Activated T-cell treated with anti-CD3 and anti-CD28 coated beads for 1 hour (primary cell): ENCODE data around the gene KIAA0232.
"Not testable (repeated sequence)": the region's sequence is repeated elsewhere in the genome, so short reads cannot be mapped to it uniquely, and the experiment has no call there.

Experiments
- DNase-seq: peaks from one replicate; pipeline ENCODE4 v3.0.0-alpha.2; 2020; ENCODE audit warnings: low read depth

KIAA0232 gene

DNA sequence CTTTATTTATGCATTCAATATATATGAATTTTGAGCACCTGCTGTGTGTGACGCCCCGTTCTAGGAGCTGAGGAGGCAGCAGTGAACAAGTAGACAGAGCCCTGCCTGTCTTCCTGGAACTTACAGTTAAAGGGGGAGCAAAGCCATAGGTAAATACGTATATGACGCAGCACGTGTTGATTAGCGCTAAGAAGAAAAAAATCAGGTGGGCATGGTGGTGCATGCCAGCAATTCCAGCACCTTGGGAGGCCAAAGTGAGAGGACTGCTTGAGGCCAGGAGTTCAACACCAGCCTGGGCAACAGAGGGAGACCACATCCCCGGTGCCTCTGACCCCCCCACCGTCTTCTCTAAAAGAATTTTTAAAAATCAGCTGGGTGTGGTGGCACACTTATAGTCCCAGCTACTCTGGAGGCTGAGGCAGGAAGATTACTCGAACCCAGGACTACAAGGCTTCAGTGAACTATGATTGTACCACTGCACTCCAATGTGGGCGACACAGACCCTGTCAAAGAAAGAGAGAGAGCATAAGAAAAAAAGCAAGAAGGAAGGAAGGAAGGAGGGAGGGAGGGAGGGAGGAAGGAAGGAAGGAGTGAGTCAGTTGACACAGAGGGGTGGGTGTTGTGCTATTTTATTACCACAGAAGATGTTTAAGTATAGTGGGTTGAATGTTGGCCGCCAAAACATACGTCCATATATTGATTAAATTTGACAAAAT is 5.4 kb upstream of the KIAA0232 start:
- no peak for DNase-seq

DNA sequence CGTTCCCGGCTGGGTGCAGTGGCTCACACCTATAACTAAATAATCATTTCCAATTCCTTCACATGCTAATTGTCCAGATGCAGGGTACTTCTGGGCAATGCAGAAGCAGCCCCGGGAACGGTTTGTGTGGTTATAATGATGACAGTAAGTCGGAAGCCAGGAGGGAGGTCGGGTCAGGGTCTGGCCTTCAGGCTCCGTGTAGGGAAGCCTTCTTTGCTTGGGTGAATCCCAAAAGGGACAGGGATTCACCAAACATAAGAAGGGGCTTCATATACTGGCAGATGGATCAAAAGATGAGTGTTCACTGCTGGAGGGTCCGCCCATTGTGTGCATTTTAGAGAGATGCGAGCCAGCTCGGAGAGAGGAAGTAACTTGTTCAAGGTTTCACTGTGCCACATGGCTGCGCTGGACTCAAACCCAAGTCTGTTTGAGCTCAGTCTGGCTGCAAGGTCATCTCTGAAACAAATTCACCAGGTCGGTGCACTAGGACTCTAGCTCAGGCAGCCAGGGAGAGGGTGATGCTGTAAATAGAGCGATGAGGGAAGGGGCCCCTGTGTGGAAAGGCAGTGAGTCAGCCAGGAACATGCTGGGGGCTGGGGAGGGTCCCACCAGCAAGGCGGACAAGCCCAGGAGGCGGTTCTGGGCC is 4.8 kb upstream of the KIAA0232 start:
- no peak for DNase-seq

DNA sequence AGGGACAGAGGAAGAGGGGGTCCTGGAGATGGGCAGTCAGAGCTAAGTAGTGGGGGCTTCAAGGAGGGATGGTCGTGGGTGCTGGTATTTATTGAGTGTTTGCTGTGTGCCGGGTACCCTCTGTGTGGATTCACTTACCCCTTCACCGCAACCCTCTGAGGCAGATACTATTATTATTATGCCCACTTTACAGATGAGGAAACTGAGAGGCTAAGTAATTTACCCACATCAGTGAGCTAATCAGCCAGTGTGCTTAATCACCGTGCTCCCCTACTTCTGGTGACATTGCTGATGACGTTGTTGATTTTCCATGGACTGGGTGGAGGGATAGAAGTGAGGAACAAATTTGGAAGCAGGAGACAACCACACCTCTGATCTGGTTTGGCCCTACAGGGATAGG is 4.1 kb upstream of the KIAA0232 start:
- DNase-seq, result no peak

DNA sequence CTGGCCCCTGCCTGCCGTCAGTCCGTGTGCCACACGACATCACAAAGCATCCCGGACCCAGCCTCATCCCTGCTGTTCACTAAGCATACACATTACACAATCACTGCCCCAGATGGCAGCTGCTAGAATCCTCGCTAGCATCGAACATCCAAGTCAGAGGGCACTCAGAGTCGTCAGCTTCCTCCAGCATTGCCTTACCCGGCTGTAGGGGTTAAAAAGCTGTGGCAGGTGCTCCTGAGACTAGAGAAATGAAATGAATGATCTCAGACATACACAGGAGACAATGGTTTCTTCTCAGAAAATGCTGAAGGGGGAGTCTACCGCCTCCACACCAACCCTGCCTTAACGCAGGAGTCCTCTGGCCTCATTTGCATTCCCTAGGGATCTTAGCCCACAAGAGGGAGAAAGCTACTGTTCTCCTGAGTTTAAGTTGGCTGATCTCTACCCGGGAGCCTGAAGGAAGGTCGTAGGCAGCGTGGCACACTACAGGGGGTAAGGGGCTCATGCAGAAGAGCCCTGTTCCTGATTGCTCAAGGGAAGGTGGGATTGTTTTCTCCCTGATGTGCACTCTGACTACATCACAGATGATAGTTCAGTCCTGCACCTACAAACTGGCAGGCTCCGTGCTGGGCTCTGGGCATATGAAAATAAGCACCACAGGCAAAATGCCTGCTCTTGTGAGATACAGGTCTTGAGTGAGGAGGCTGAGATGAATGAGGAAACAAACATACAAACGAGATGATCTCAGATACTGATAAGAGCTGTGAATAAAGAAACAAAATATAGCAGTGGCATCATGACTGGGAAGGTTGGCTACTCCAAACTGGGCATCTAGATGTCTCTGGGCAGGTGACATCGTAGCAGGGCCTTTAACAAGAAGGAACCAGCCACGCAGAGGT is 2.6 kb upstream of the KIAA0232 start:
- no peak for DNase-seq

DNA sequence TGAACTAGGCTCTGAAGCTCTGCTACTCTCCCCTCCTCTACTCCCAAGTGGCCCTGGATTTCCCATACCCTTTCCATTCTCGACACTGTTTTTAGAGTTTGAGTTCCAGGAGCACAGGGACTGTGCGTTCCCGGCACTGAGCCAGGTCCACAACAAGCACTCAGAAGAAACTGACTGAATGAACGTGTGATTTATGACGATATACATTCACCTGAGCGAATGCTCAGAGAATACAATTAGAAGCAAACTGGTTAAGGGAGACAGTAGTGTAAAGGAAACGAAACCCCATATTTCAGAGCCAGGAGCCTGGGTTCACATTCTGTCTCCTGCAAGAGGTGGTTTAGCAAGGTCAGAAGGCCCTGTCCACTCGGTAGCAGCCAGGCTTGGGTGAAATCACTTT is 1.4 kb upstream of the KIAA0232 start:
- DNase-seq, result no peak

DNA sequence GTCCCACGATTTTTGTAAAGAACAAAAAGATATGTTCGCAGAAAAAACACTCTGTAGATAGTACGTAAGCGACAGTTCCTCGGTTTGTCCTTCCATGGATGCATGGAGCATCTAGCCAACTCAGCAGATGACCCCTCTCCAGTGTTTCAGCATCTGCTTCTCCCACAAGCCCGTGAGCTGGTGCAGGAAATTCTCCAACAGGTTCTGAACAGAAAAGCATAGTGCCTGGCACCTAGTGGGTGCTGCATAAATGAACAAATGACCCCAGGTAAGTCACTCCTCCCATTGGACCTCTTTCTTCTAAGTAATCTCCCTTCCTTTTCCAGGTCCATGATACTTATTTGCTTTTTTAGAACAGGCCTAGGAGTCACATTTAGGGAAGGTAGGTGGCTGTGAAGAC is 966 bp upstream of the KIAA0232 start:
- DNase-seq, result no peak

DNA sequence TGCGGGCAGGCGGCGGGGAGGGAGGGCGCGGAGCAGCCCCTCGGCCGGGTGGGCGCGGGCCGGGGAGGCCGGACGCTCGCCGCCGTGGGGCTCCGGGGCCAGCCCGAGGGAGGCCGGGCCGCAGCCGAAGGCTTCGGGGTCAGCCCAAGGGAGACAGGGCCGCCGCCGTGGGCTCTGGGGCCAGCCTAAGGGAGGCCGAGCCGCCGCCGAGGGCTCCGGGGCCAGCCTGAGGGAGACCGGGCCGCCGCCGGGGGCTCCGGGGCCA is 251 bp downstream of the KIAA0232 start:
- no peak for DNase-seq

DNA sequence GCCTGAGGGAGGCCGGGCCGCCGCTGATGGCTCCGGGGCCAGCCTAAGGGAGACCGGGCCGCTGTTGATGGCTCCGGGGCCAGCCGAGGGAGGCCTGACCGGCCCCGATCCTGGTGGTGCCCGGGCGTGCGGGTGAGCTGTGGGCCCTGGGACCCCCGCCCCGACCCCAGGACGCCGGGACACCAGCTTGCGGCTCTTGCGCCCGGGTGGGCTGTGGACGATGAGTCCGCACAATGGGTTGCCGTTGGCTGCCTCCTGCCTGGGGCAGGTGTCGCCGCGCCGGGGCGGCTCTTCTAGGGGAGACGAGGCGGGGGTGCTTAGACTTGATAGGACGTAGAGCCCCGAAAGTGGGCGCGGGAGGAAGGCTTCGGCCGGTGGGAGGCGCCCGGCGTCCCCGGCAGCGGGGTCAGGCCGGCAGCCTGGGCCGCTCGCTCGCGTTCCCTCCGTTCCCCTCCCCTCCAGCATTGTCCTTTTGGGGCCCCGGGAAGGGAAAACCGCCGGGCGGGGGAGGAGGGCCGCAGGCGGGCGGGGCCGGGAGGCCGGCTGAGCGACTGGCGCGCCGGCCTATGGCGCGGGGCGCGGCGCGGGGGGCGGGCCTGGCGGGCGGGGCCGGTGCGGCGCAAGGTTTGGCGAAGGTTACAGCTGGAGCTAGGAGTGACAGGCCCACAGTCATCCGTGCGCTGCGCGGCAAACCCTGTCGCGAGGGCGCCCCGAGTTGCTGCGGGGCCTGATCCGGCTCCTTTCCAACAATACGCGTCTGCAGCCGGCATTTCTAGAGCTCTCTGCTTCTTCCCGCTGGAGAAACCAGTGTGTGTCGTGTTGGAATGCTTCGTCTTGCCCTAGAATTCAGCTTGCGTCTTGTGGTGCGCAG is 819 bp downstream of the KIAA0232 start:
- peak; percentile 82 for DNase-seq

DNA sequence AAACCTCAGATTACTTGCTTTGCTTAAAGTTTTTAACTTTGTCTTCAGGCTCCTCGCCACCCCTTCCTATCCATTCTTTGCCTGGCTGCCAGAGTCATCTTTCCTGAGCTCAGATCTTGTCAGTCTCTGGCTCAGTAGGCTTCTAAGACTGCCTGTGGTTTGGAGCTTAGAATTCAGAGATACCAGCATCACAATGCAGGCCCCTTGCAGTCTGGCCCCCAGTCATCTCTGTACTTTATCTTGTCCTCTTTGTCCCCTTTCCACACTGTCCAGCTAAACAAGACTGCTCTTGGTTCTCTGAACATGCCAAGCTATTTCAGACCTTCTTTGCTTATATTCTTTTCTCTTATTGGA is 3.0 kb downstream of the KIAA0232 start:
- DNase-seq, result no peak

DNA sequence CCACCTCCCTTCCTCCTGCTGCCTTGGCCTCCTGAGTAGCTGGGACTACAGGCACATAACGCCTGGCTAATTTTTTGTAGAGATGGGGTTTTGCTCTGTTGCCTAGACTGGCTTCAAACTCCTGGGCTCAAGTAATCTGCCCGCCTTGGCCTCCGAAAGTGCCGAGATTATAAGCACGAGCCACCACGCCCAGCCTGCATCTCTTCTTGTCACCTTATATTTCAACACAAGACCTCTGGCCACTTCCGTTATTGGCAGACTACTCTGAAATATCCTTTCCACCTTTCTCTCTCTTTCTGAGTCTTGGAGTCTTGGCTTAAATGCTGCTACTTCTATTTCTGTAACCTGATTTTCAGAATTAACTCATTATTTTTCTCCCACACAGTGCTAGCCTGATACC is 5.6 kb downstream of the KIAA0232 start:
- DNase-seq, result no peak

DNA sequence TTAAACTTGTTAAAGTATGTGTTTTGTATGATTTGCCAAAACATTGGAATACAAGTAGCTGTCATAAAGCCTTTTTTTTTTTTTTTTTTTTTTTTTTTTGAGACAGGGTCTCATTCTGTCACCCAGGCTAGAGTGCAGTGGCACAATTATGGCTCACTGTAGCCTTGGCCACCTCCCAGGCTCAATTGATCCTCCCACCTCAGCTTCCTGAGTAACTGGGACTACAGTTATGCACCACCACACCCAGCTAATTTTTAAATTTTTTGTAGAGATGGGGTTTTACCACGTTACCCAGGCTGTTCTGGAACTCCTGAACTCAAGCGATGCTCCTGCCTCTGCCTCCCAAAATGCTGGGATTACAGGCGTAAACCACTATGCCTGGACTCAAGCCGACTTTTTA is 8.7 kb downstream of the KIAA0232 start:
- not testable (repeated sequence) for DNase-seq

DNA sequence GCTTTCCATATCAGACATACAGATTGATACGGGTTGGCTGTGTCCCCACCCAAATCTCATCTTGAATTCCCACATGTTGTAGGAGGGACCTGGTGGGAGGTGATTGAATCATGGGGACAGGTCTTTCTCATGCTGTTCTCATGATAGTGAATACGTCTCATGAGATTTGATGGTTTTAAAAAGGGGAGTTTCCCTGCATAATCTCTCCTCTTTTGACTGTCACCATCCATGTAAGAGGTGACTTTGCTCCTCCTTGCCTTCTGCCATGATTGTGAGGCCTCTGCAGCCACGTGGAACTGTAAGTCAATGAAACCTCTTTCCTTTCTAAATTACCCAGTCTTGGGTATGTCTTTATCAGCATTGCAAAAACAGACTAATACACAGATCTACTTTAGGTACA is 9.3 kb downstream of the KIAA0232 start:
- DNase-seq, result not testable (repeated sequence)

DNA sequence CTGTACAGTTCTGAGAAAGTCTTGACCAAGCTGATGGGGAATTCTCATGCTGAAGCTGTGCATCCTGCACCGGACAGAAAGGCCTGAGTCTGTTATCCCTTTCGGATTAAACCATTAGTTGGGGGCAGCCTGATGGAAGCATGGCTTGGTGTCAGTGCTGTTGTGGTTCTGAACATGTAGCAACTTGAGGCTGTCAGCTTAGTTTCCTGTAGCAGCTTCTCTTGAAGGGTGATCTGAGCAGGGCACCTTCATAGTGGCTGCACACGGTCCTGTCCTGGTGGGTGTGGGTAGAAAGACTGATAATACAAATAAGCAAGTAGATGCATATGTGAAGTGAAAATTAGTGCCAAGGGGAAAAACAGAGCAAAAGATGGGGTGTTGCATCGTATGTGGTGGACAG is 11.7 kb downstream of the KIAA0232 start:
- DNase-seq, result no peak

DNA sequence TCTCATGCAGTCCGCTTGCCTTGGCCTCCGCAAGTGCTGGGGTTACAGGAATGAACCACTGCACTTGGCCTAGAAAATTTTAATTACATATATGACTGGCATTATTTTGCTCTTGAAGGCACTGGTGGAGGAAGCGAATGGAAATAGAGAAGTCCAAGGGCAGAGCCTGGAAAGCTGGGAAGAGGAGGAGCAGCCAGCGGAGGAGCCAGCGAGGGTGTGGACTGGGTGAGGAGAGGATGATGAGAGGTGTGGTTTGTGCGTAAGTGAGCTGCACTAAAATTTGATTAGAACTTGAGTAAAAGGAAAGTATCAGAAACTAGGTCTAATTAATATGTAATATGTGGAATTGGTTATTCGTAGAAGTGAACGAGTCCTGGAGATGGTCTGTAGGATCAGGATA is 13.3 kb downstream of the KIAA0232 start:
- no peak for DNase-seq

DNA sequence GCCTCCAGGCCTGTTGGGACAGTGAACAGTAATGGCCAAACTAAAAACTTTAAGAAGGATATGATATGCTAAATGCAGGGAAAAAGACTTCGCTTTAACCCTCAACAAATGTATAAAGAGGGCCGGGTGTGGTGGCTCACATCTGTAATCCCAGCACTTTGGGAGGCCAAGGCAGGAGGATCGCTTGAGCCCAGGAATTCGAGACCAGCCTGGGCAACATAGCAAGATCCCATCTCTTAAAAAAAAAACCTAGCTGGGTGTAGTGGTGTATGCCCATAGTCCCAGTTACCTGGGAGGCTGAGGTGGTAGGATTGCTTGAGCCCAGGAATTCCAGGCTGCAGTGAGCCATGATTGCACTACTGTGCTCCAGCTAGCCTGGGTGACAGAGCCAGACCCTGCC is 14.8 kb downstream of the KIAA0232 start:
- not testable (repeated sequence) for DNase-seq

DNA sequence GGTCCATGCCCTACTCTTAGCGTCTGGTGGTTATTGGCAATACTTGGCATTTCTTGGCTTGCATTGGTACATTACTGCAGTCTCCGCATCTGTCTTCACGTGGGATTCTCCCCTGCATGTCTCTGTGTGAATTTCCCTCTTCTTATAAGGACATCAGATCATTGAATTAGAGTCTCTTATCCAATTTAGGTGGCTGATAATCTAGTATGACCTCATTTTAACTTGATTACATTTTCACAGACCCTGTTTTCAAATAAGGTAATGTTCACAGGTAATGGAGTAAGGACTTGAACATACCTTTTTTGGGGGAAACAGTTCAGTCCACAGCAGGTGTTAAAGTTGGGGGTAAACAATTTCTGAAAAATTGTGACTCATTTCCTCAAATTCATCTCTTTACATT is 16.6 kb downstream of the KIAA0232 start:
- no peak for DNase-seq

DNA sequence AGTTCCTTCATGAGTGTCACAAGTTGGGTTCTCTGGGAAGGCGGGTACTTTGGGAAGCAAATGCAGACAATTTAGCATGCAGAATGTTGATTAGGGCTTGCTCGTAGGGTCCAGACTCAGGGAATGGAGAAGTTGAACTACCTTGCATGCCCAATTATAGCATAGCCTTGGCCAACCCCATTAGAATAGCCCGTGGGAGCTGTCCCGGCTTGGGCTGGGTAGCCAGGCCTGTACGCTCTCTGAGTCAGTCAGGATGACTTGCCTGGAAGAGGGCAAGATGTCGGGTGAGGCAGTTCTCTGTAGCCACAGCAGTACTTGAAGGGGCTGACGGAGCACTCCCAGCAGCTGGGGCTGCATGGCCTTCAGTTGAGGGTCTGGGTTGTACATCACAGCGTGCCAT is 19.5 kb downstream of the KIAA0232 start:
- DNase-seq, result no peak

DNA sequence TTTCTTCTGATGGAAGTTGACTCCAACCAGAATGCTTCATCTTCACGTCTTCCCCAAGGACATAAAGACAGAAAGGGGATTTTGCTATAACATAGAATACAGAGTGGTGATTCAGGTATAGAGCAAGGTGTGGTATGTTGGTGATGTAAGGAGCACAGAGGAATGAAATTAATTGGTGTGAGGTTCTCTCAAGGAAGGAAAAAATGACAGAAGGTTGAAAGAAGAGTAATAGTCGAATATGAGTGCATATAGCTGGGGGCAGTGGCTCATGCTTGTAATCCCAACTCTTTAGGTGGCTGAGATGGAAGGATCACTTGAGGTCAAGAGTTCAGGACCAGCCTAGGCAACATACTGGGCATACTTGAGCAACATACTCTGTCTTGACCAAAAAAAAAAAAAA is 20.1 kb downstream of the KIAA0232 start:
- no peak for DNase-seq

DNA sequence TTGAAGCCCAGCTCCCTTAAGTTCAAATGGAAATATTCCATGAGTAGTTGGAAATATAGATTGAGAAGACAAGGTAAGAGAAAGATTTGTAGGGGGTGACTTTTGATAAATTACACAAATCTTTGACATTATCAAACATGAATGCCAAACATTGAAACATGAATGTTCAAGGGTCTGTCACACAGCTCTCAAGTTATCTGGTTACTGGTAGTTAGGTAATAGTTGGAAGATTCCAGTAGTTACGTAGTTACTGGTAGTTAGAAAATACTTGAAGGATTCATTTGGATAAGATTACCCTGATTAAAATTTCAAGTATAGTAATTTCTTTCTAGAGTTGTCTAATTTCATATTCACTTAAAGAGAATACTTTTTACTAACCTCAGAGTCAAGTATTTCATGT is 20.7 kb downstream of the KIAA0232 start:
- DNase-seq, result no peak

DNA sequence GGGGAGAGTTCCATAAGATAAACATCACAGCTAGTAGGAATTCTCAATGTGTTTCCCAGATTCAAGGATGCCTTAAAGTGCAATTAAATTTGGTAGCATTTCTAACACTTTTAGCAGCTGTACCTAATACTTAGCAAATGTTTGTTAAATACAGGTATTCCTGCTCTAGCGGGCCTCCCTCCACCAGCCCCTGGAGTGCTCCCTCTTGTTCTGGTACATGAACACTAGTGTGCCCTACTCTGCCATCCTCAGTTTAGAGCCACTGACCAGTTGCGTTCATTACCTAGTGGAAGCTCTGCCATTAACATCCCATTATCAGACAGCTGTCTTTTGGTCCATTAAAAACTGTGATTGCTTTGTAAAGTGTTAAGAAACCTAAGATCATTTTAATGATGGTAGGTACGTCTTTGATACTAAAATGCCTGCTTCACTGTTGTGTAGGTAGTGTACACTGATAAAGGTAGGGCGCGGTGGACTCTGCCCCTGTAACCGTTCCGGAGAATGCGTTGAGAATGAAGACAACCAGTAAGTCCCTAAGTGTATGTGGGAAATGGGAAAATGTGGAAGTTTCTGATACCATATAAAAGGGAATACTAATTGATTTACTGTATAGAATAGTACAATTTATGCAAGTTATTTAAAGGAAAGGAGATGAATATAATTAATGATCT is 21.7 kb downstream of the KIAA0232 start:
- no peak for DNase-seq

DNA sequence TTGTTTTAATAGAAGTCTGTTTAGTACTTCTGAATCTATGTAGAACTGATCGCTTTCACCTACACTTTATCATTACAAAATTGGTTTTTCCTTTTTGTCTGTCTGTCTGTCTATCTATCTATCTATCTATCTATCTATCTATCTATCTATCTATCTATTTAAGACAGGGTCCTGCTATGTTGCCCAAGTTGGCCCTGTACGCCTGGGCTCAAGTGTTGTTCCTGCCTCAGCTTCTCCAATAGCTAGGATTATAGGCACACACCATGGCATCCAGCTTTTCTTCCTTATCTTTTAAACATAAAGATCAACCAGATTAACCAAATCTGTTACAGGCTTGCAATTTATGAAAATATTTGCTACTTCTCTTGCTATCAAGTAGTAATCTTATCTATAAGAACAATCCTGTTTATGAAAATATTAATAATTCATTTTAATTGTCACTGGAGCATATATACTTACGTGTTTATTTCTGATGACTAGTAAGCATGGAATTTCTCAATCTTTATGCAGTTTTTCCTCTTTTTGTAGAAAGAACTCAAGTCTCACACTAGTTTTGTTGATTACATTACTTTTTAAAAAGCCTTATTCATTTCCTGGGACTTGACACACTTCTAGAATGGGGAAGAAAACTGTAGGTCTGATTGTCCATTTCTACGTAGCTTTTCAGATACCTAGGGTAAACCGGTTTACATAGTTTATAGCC is 24.5 kb downstream of the KIAA0232 start:
- DNase-seq, result no peak
